Activated T-helper 1 cell treated with anti-CD3 and anti-CD28 coated beads, Interleukin-2, amount 50 U/mL, for 16 hours (primary cell): ENCODE results near the gene SINHCAF.

Source experiments
- DNase-seq, 2 donors: peaks; one replicate each; pipeline ENCODE4 v3.0.0-alpha.2; 2020; ENCODE audit warnings: low read depth in 1 of 2, low spot score in 1 of 2

Gene SINHCAF

GRCh38 chr12:31234053-31234840 is 91.7 kb downstream of the SINHCAF start:
- no peak for DNase-seq

GRCh38 chr12:31233061-31233730 is 92.8 kb downstream of the SINHCAF start:
- no peak for DNase-seq

GRCh38 chr12:31232361-31232965 is 93.5 kb downstream of the SINHCAF start:
- DNase-seq = no peak

GRCh38 chr12:31231611-31232360 is 94.2 kb downstream of the SINHCAF start:
- no peak for DNase-seq
